PC-9 (cell line): ENCODE measurements around the gene SLC16A8.

Source experiments
- CTCF ChIP-seq: fragments of 200-600 bp; sonication (generic); conservative IDR thresholded peaks from 2 replicates; pipeline ENCODE4 v1.6.1; 2017; ENCODE audit warnings: mixed run types, antibody characterized with exemption, mild to moderate bottlenecking, moderate library complexity
- EZH2 ChIP-seq: fragments of 200-600 bp; sonication (generic); IDR thresholded peaks from 2 replicates; pipeline ENCODE4 v1.8.0; 2017; ENCODE audit warnings: antibody characterized with exemption, low read depth

GRCh38 chr22:38067028-38067415 is 17.0 kb downstream of the SLC16A8 start:
- no peak for TF ChIP-seq CTCF
- no peak for TF ChIP-seq EZH2
